CD1c-positive myeloid dendritic cell (primary cell): ENCODE measurements around the gene MPZL1.

Experiments
- DNase-seq: peaks from one replicate; pipeline ENCODE4 v3.0.0-alpha.2; 2016; ENCODE audit errors: extremely low spot score

Gene MPZL1

GRCh38 chr1:167695147-167695546, 26.6 kb upstream of the MPZL1 start:
- no peak for DNase-seq

GRCh38 chr1:167695756-167696561, 25.8 kb upstream of the MPZL1 start:
- DNase-seq = no peak

- peak; percentile 53 for DNase-seq
Observed at GRCh38 chr1:167697667-167698141, 24.1 kb upstream of the MPZL1 start.

GRCh38 chr1:167698313-167698712, 23.5 kb upstream of the MPZL1 start:
- no peak for DNase-seq

- DNase-seq = no peak
Observed at GRCh38 chr1:167701510-167701909, 20.3 kb upstream of the MPZL1 start.

GRCh38 chr1:167703557-167703956, 18.2 kb upstream of the MPZL1 start:
- DNase-seq = no peak

GRCh38 chr1:167704715-167705114, 17.1 kb upstream of the MPZL1 start:
- no peak for DNase-seq

- DNase-seq = no peak
Observed at GRCh38 chr1:167705250-167705649, 16.5 kb upstream of the MPZL1 start.

GRCh38 chr1:167706363-167706762, 15.4 kb upstream of the MPZL1 start:
- no peak for DNase-seq

GRCh38 chr1:167706931-167707877, 14.6 kb upstream of the MPZL1 start:
- no peak for DNase-seq

GRCh38 chr1:167707942-167708341, 13.8 kb upstream of the MPZL1 start:
- no peak for DNase-seq

GRCh38 chr1:167708940-167709389, 12.8 kb upstream of the MPZL1 start:
- peak; percentile 14 for DNase-seq

GRCh38 chr1:167710836-167711235, 10.9 kb upstream of the MPZL1 start:
- no peak for DNase-seq

- DNase-seq = no peak
Observed at GRCh38 chr1:167711797-167712196, 10.0 kb upstream of the MPZL1 start.

GRCh38 chr1:167713330-167714081, 8.3 kb upstream of the MPZL1 start:
- peak; percentile 18 for DNase-seq

- DNase-seq = no peak
Observed at GRCh38 chr1:167714098-167714438, 7.7 kb upstream of the MPZL1 start.

- DNase-seq = peak; percentile 88
Observed at GRCh38 chr1:167714439-167715156, 7.2 kb upstream of the MPZL1 start.

- DNase-seq = peak; percentile 93
Observed at GRCh38 chr1:167715157-167715999, 6.4 kb upstream of the MPZL1 start.

GRCh38 chr1:167716000-167716271, 5.8 kb upstream of the MPZL1 start:
- no peak for DNase-seq

- no peak for DNase-seq
Observed at GRCh38 chr1:167717351-167717750, 4.4 kb upstream of the MPZL1 start.
